H1 (cell line): ENCODE measurements around the gene ABHD1. TPM values are rescaled to one million over a fixed set of nuclear protein-coding genes. Genes with fewer than 3 reads are reported as not detected.

ENCODE experiments used
- CTCF ChIA-PET: fragments of 300-600 bp; sonication (Branson Sonifier 250); formaldehyde crosslinking; loops from one replicate; lab custom pipeline; 2021; ENCODE audit not compliant: partially characterized antibody; lab: Charles Lee
- POLR2A ChIA-PET: fragments of 300-600 bp; sonication (Branson Sonifier 250); formaldehyde crosslinking; loops from one replicate; lab custom pipeline; 2021; ENCODE audit warnings: inconsistent platforms; ENCODE audit not compliant: partially characterized antibody; lab: Charles Lee
- DNase-seq, 2 experiments: peaks; one replicate each; pipeline versions ENCODE4 v3.0.0 to v3.0.0-alpha.2; 2010 to 2022; ENCODE audit warnings: low spot score in 2 of 2, low read depth in 1 of 2, mixed read lengths in 1 of 2
- FAIRE-seq: peaks from 2 replicates; lab custom pipeline; 2011; peaks lifted over from hg19 to GRCh38; lab: Jason Lieb, UNC
- H2AFZ ChIP-seq: 2 replicates; pipeline ENCODE4 v1.8.1; 2012; ENCODE audit warnings: low read length, inconsistent platforms
- H2AK5ac ChIP-seq: 2 replicates; pipeline ENCODE4 v1.6.1; 2013; ENCODE audit warnings: low read depth, low read length
- H2BK120ac ChIP-seq: replicated peaks from 2 replicates; pipeline ENCODE3; 2013; ENCODE audit warnings: low read depth, low read length, inconsistent platforms
- H2BK12ac ChIP-seq: 2 replicates; pipeline ENCODE4 v1.6.1; 2013; ENCODE audit warnings: low read depth, low read length
- H2BK15ac ChIP-seq: 2 replicates; pipeline ENCODE4 v1.6.1; 2013; ENCODE audit warnings: low read length
- H2BK20ac ChIP-seq: 2 replicates; pipeline ENCODE4 v1.6.1; 2013; ENCODE audit warnings: low read length
- H2BK5ac ChIP-seq: 2 replicates; pipeline ENCODE4 v1.6.1; 2013; ENCODE audit warnings: low read depth, low read length
- H3K14ac ChIP-seq: 2 replicates; pipeline ENCODE4 v1.6.1; 2013; ENCODE audit warnings: inconsistent platforms; ENCODE audit not compliant: insufficient read length
- H3K18ac ChIP-seq: 2 replicates; pipeline ENCODE4 v1.6.1; 2013; ENCODE audit warnings: low read length; ENCODE audit errors: extremely low read depth
- H3K23ac ChIP-seq: 2 replicates; pipeline ENCODE4 v1.6.1; 2013; ENCODE audit warnings: inconsistent platforms; ENCODE audit not compliant: insufficient read length
- H3K23me2 ChIP-seq: 2 replicates; pipeline ENCODE4 v1.6.1; 2013; ENCODE audit warnings: low read depth, low read length
- H3K27ac ChIP-seq: 2 replicates; pipeline ENCODE4 v1.6.1; 2011; ENCODE audit warnings: low read depth, low read length, inconsistent platforms
- H3K27me3 ChIP-seq, 4 experiments: replicated peaks in 1 of 4; 1 replicate in 1 of 4; 2 replicates in 3 of 4; pipeline versions ENCODE4 v1.6.1 to v1.8.1; 2011 to 2013; ENCODE audit warnings: low read length in 3 of 4, mild to moderate bottlenecking in 3 of 4, inconsistent platforms in 2 of 4, mixed read lengths in 2 of 4, moderate library complexity in 1 of 4; ENCODE audit not compliant: control insufficient read depth in 3 of 4, insufficient read depth in 3 of 4; ENCODE audit errors: extremely low read depth in 1 of 4
- H3K36me3 ChIP-seq, 4 experiments: 2 replicates each; pipeline versions ENCODE4 v1.6.1 to v1.8.1; 2011 to 2013; ENCODE audit warnings: mild to moderate bottlenecking in 4 of 4, low read length in 3 of 4, moderate library complexity in 2 of 4, control low read depth in 1 of 4, inconsistent platforms in 1 of 4; ENCODE audit not compliant: insufficient read depth in 4 of 4, control insufficient read depth in 2 of 4
- H3K4ac ChIP-seq: replicated peaks from 2 replicates; pipeline ENCODE3; 2013; ENCODE audit warnings: low read length, low read depth, mixed read lengths, inconsistent platforms; ENCODE audit not compliant: insufficient read length
- H3K4me1 ChIP-seq, 4 experiments: replicated peaks in 1 of 4; 1 replicate in 1 of 4; 2 replicates in 3 of 4; pipeline versions ENCODE4 v1.6.1 to v1.8.1; 2011 to 2013; ENCODE audit warnings: low read length in 3 of 4, inconsistent platforms in 2 of 4, mixed read lengths in 1 of 4; ENCODE audit not compliant: insufficient read depth in 4 of 4, control insufficient read depth in 3 of 4
- H3K4me2 ChIP-seq, 2 experiments: 2 replicates each; pipeline versions ENCODE4 v1.6.1 to v1.8.1; 2011 to 2013; ENCODE audit warnings: low read depth in 2 of 2, low read length in 2 of 2, control low read depth in 1 of 2, inconsistent platforms in 1 of 2, mild to moderate bottlenecking in 1 of 2; ENCODE audit not compliant: insufficient read depth in 1 of 2
- H3K4me3 ChIP-seq, 4 experiments: fragments of 200-600, 300-600 bp in 1 of 4; sonication (generic), shearing (Covaris generic), sonication (Bioruptor Twin) in 1 of 4; 2 replicates each; pipeline versions ENCODE4 v1.5.1 to v1.8.1; 2011 to 2016; ENCODE audit warnings: low read length in 4 of 4, low read depth in 3 of 4, control low read depth in 2 of 4, inconsistent platforms in 2 of 4, mild to moderate bottlenecking in 2 of 4, mixed read lengths in 1 of 4, moderate library complexity in 1 of 4; ENCODE audit not compliant: insufficient read depth in 2 of 4; ENCODE audit errors: extremely low read depth in 1 of 4
- H3K56ac ChIP-seq: replicated peaks from 2 replicates; pipeline ENCODE3; 2013; ENCODE audit warnings: low read depth, mild to moderate bottlenecking, mixed read lengths, low read length, inconsistent platforms; ENCODE audit not compliant: insufficient read length
- H3K79me1 ChIP-seq: 2 replicates; pipeline ENCODE4 v1.6.1; 2013; ENCODE audit warnings: low read depth, low read length, control low read depth
- H3K79me2 ChIP-seq, 2 experiments: 2 replicates each; pipeline versions ENCODE4 v1.6.1 to v1.8.1; 2012 to 2013; ENCODE audit warnings: low read length in 2 of 2, mild to moderate bottlenecking in 2 of 2, inconsistent platforms in 1 of 2; ENCODE audit not compliant: insufficient read depth in 2 of 2, control insufficient read depth in 1 of 2
- H3K9ac ChIP-seq, 4 experiments: replicated peaks in 1 of 4; 1 replicate in 1 of 4; 2 replicates in 3 of 4; pipeline versions ENCODE4 v1.6.1 to v1.8.1; 2011 to 2013; ENCODE audit warnings: low read depth in 3 of 4, low read length in 3 of 4, control low read depth in 2 of 4, mild to moderate bottlenecking in 2 of 4, moderate library complexity in 2 of 4, inconsistent platforms in 1 of 4; ENCODE audit errors: extremely low read depth in 1 of 4
- H3K9me3 ChIP-seq, 2 experiments: 2 replicates each; pipeline versions ENCODE4 v1.6.1 to v1.8.1; 2012 to 2013; ENCODE audit warnings: mild to moderate bottlenecking in 2 of 2, moderate library complexity in 2 of 2, control low read depth in 1 of 2, inconsistent platforms in 1 of 2, low read depth in 1 of 2, low read length in 1 of 2, mixed read lengths in 1 of 2; ENCODE audit not compliant: insufficient read depth in 2 of 2
- H4K20me1 ChIP-seq, 2 experiments: replicated peaks in 1 of 2; 2 replicates each; pipeline versions ENCODE3 to v1.8.1; 2011 to 2013; ENCODE audit warnings: inconsistent platforms in 2 of 2, low read length in 2 of 2, mild to moderate bottlenecking in 1 of 2; ENCODE audit not compliant: insufficient read depth in 2 of 2, control insufficient read depth in 1 of 2
- H4K5ac ChIP-seq: 2 replicates; pipeline ENCODE4 v1.6.1; 2013; ENCODE audit warnings: low read length, low read depth, mixed read lengths, inconsistent platforms; ENCODE audit not compliant: insufficient read length
- H4K8ac ChIP-seq: 2 replicates; pipeline ENCODE4 v1.8.0; 2013; ENCODE audit warnings: mild to moderate bottlenecking, moderate library complexity, low read length, inconsistent platforms; ENCODE audit not compliant: insufficient read depth; ENCODE audit errors: extremely low read depth
- H4K91ac ChIP-seq: replicated peaks from 2 replicates; pipeline ENCODE3; 2013; ENCODE audit warnings: low read length, mixed read lengths, inconsistent platforms; ENCODE audit not compliant: insufficient read length
- CREB1 ChIP-seq: IDR thresholded peaks from 2 replicates; pipeline ENCODE4 v1.6.1; 2012; ENCODE audit warnings: inconsistent platforms
- CTBP2 ChIP-seq: IDR thresholded peaks from 2 replicates; pipeline ENCODE4 v1.7.0; 2011; ENCODE audit warnings: borderline replicate concordance, mild to moderate bottlenecking, moderate library complexity, mixed read lengths, low read length; ENCODE audit not compliant: insufficient read depth, insufficient read length
- EZH2 ChIP-seq: fragments of 200-600 bp; sonication (generic); IDR thresholded peaks from 2 replicates; pipeline ENCODE4 v1.7.1; 2012; ENCODE audit warnings: low read depth, mild to moderate bottlenecking, moderate library complexity, low read length, inconsistent platforms; ENCODE audit not compliant: severe bottlenecking
- HDAC6 ChIP-seq: IDR thresholded peaks from one replicate; pipeline ENCODE4 v1.7.1; 2012; ENCODE audit warnings: low read depth, mild to moderate bottlenecking, inconsistent platforms, low read length, moderate library complexity
- KDM1A ChIP-seq: fragments of 200-600, 300-600 bp; sonication (generic); IDR thresholded peaks from 2 replicates; pipeline ENCODE4 v1.7.1; 2016; ENCODE audit warnings: mild to moderate bottlenecking, low read length, borderline replicate concordance
- SIN3A ChIP-seq, 2 experiments: IDR thresholded peaks in 1 of 2; conservative IDR thresholded peaks in 1 of 2; 2 replicates each; pipeline ENCODE4 v1.6.1; 2011 to 2012; ENCODE audit warnings: low read length in 2 of 2, improper control_type of control experiment in 1 of 2, low read depth in 1 of 2, mild to moderate bottlenecking in 1 of 2
- SIX5 ChIP-seq: IDR thresholded peaks from 2 replicates; pipeline ENCODE4 v1.6.1; 2011; ENCODE audit warnings: mild to moderate bottlenecking, low read depth, low read length
- SP4 ChIP-seq: IDR thresholded peaks from 2 replicates; pipeline ENCODE4 v1.6.1; 2012; ENCODE audit warnings: low read length, inconsistent platforms
- TCF12 ChIP-seq: IDR thresholded peaks from 2 replicates; pipeline ENCODE4 v1.6.1; 2011; ENCODE audit warnings: low read depth, mild to moderate bottlenecking, low read length
- WGBS, 2 experiments: shearing (Covaris generic) in 1 of 2; methylation state at CpG; one replicate each; pipeline versions ENCODE4 v1.1.6 to v1.1.7; 2013 to 2015; ENCODE audit warnings: low lambda C conversion rate in 2 of 2, mixed read lengths in 2 of 2, inconsistent platforms in 1 of 2, low coverage in 1 of 2, missing lambda C conversion rate in 1 of 2; ENCODE audit not compliant: insufficient replicate concordance in 2 of 2, insufficient coverage in 1 of 2, insufficient read length in 1 of 2; ENCODE audit errors: extremely low coverage in 1 of 2, missing lambda C conversion rate in 1 of 2; 5-methylcytosine and 5-hydroxymethylcytosine counted together
- polyA plus RNA-seq, 7 experiments: library from polyadenylated mRNA; depleted of rRNA in 3 of 7; stranded (reverse) in 5 of 7; unstranded in 2 of 7; fragments of >200 nt in 5 of 7; fragments of 200-250 nt in 2 of 7; gene quantifications; 1 replicate in 5 of 7; 2 replicates in 1 of 7; 4 replicates in 1 of 7; pipeline versions ENCODE4 v1.2.1 to v1.2.3, GENCODE V29; 2011 to 2013; ENCODE audit warnings: missing spikeins in 2 of 7, mixed read lengths in 2 of 7
- total RNA-seq: library from RNA; stranded (reverse); fragmentation: NEBNext Ultra II Directional; extraction: Animal tissue kit (Norgen Biotek cat#: 25700); gene quantifications from 2 replicates; pipeline ENCODE4 v1.2.1, GENCODE V29; 2021

Gene ABHD1
- total and polyA plus RNA-seq, 2 of the 8 experiments (the other 6 are each of a cell fraction or from before 2014, with no cell fraction given) = 0.20 to 1.1 TPM

GRCh38 chr2:27095745-27096651 is 27.6 kb upstream of the ABHD1 start:
- no peaks in the 10 kb centered on the region for H3K79me2 ChIP-seq
- H3K23ac ChIP-seq = no peak overlapping the region
- H3K56ac ChIP-seq = no peak overlapping the region
- H2AK5ac ChIP-seq = no peak overlapping the region
- DNase-seq = peak in 1 of 2 experiments; percentile 81
- POLR2A ChIA-PET = interaction anchor here (1.1 to 1.8 kb wide), 7 partner anchors 9 to 138 kb away, joined by 3 to 5 read pairs (median 4); partner anchors contain the start of genes ABHD1, ATRAID, CAD and SLC5A6
- H3K4me3 ChIP-seq = peak overlapping the region; percentile 14 to 53 (median 40); a peak in 5 of 8 replicates
- peak overlapping the region; percentile 75; the same call in 1 of the 2 replicates for H2BK15ac ChIP-seq
- no peak overlapping the region for H4K91ac ChIP-seq
- H4K8ac ChIP-seq = 0 out of 2 replicates have a peak overlapping the region, but pooled peaks have one; percentile 6
- 34% methylated on average over 18 of the region's 18 CpGs; no CpG with 5 or more reads in 1 of the 2 experiments for WGBS, 2 experiments
- peaks cover 0 to 2% (median under 1%) of the 10 kb centered on the region in 4 experiments; a peak in 2 of 7 replicates for H3K4me1 ChIP-seq
- no peaks in the 10 kb centered on the region for H3K36me3 ChIP-seq
- H3K14ac ChIP-seq = no peak overlapping the region
- peak; percentile 32 for FAIRE-seq
- 0 out of 2 replicates have a peak overlapping the region, but pooled peaks have one; percentile 14 for H2BK12ac ChIP-seq
- no peak overlapping the region for H2BK5ac ChIP-seq
- no peak overlapping the region for H3K27ac ChIP-seq
- H3K9ac ChIP-seq = no peak overlapping the region
- no peaks in the 10 kb centered on the region for H3K27me3 ChIP-seq
- H3K23me2 ChIP-seq = no peaks in the 10 kb centered on the region
- peak overlapping the region; percentile 61 to 70 for H3K4me2 ChIP-seq
- H4K5ac ChIP-seq = peak overlapping the region; percentile 63
- H3K79me1 ChIP-seq = no peaks in the 10 kb centered on the region; the same call in 1 of the 2 replicates
- no peaks in the 10 kb centered on the region for H3K9me3 ChIP-seq
- no peak overlapping the region for H2BK120ac ChIP-seq
- peak overlapping the region; percentile 80 for H2AFZ ChIP-seq
- CTCF ChIA-PET = interaction anchor here (0.7 to 12.7 kb wide), 19 partner anchors 9 to 207 kb away, joined by 3 to 120 read pairs (median 5); partner anchors contain the start of genes KHK, PREB, TMEM214 and TRIM54
- 0 out of 2 replicates have a peak overlapping the region, but pooled peaks have one; percentile 80 for H3K18ac ChIP-seq
- 0 out of 4 replicates have a peak, but pooled peaks of 1 of the 2 experiments have one; percentile 59 for TF ChIP-seq SIN3A (conservative IDR thresholded peaks at IDR 0.05 in 1 of 2, IDR thresholded peaks at IDR 0.05 in 1 of 2; ENCODE audit: low read depth in 1 of 2, low read length in 2 of 2)
- TF ChIP-seq EZH2 = no peak
- TF ChIP-seq CTBP2 = no peak
- no peak for TF ChIP-seq KDM1A
- TF ChIP-seq SIX5 = peak; percentile 89
- TF ChIP-seq SP4 = no peak
- TF ChIP-seq TCF12 = no peak
- peak; percentile 44; the same call in 1 of the 2 replicates for TF ChIP-seq CREB1
- TF ChIP-seq HDAC6 = no peak
- peak overlapping the region; percentile 55; the same call in 1 of the 2 replicates for H2BK20ac ChIP-seq
- no peak overlapping the region for H3K4ac ChIP-seq
- H4K20me1 ChIP-seq = peaks cover 0 to 6% of the 10 kb centered on the region in 2 experiments
